ENCODE measurements around the gene ARID1B.

Gene ARID1B

GRCh38 chr6:157246771-157247484, 469.8 kb downstream of the ARID1B start:
- no peak for DNase-seq (ENCODE audit: low read depth, low spot score)
- H3K4me3 ChIP-seq (ENCODE audit: low read depth, low read length), result no peak overlapping the region
- in situ Hi-C loops (cut with HindIII; ENCODE audit: low sequenced_read_pairs), result no loop called here
- TF ChIP-seq CTCF (IDR thresholded peaks at IDR 0.05; ENCODE audit: low read depth, low read length), result no peak

DNA sequence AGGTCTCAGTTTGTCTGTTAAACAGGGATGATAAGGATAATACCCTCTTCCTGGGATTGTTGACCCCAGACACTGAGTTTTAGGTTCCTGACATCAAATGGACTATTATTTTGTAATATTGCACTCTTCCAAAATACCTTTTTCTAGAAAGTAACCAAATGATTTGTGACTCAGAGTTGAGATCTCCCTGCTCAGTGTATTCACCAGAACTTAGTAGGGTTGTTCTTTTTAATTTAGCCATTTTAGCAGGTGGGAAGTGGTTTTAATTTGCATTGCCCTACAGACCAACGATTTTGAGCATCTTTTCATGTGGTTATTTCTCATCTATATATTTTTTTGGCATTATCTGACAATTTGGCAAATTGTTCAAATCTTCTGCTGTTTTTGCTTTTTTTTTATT, 471.1 kb downstream of the ARID1B start:
- no peak overlapping the region for H3K4me3 ChIP-seq (ENCODE audit: low read depth, low read length)
- no peak for DNase-seq (ENCODE audit: low read depth, low spot score)
- no peak for TF ChIP-seq CTCF (IDR thresholded peaks at IDR 0.05; ENCODE audit: low read depth, low read length)
- in situ Hi-C loops (cut with HindIII; ENCODE audit: low sequenced_read_pairs), result no loop called here

- no peak for TF ChIP-seq CTCF (IDR thresholded peaks at IDR 0.05; ENCODE audit: low read depth, low read length)
- in situ Hi-C loops (cut with HindIII; ENCODE audit: low sequenced_read_pairs), result no loop called here
- H3K4me3 ChIP-seq (ENCODE audit: low read depth, low read length), result no peak overlapping the region
- no peak for DNase-seq (ENCODE audit: low read depth, low spot score)
Observed at GRCh38 chr6:157249826-157250225, 472.6 kb downstream of the ARID1B start.

DNA sequence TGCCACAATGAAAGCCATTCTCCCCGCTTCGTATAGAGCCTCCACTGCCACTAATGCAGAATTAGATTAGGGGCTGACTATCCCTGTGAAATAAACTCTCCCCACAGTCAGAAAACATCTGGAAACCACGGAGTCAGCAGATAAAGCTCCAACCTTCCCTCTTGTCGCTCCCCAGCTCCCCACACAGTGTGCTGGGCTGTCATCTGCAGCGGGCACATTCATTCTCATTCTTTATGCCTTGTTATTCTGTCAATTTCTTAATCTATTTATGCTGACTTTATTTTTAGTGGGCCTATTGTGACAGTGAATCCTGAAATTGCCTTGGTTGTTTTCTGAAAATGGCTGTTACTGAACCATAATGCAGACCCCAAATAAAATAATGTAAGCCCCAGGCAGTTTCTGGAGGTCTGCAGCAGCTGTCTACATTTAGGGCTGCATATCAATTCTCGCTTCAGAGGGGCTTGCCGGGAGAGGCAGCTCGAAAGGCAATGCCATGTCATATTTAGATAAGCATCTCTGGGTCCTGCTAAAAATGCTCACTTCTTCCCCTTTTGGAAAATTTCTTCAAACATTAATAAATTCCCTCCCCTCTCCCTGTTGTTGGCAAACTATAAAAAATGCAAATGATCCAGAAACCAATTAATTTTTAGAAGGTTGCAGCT, 474.5 kb downstream of the ARID1B start:
- no peak overlapping the region for H3K4me3 ChIP-seq (ENCODE audit: low read depth, low read length)
- in situ Hi-C loops (cut with HindIII; ENCODE audit: low sequenced_read_pairs), result no loop called here
- TF ChIP-seq CTCF (IDR thresholded peaks at IDR 0.05; ENCODE audit: low read depth, low read length), result no peak
- DNase-seq (ENCODE audit: low read depth, low spot score), result no peak

- in situ Hi-C loops (cut with HindIII; ENCODE audit: low sequenced_read_pairs), result no loop called here
- no peak for TF ChIP-seq CTCF (IDR thresholded peaks at IDR 0.05; ENCODE audit: low read depth, low read length)
- no peak for DNase-seq (ENCODE audit: low read depth, low spot score)
- H3K4me3 ChIP-seq (ENCODE audit: low read depth, low read length), result no peak overlapping the region
Observed at GRCh38 chr6:157253017-157253416, 475.8 kb downstream of the ARID1B start.

GRCh38 chr6:157253699-157254098, 476.5 kb downstream of the ARID1B start:
- DNase-seq (ENCODE audit: low read depth, low spot score), result no peak
- in situ Hi-C loops (cut with HindIII; ENCODE audit: low sequenced_read_pairs), result no loop called here
- H3K4me3 ChIP-seq (ENCODE audit: low read depth, low read length), result no peak overlapping the region
- no peak for TF ChIP-seq CTCF (IDR thresholded peaks at IDR 0.05; ENCODE audit: low read depth, low read length)
